ENCODE measurements around the gene DEGS2.

Gene DEGS2

GRCh38 chr14:100098171-100098570 is 61.3 kb downstream of the DEGS2 start:
- no peak for DNase-seq (ENCODE audit: extremely low read depth in 1 of 2, low read depth in 1 of 2)

- no peak for DNase-seq (ENCODE audit: extremely low read depth in 1 of 2, low read depth in 1 of 2)
These were observed 62.8 kb downstream of the DEGS2 start for GRCh38 chr14:100096656-100097055.

Measured in stimulated activated CD8-positive, alpha-beta memory T cell treated with anti-CD3 and anti-CD28 coated beads, Interleukin-7, amount 100 ng/mL, for 48 hours (primary cell).